Peyer's patch (tissue), 4 donors: Measurements from ENCODE around the gene OR4F15. TPM values are rescaled to one million over a fixed set of nuclear protein-coding genes. Genes with fewer than 3 reads are reported as not detected.
"Not testable (repeated sequence)": the region's sequence is repeated elsewhere in the genome, so short reads cannot be mapped to it uniquely, and the experiment has no call there.

Experiments used
- DNase-seq, 3 donors: peaks; one replicate each; pipeline ENCODE4 v3.0.0-alpha.2; 2017 to 2019
- H3K27ac ChIP-seq, 4 donors: fragments of 200-600 bp; sonication (generic); one replicate each; pipeline ENCODE4 v1.5.1; 2016 to 2019
- H3K27me3 ChIP-seq, 2 donors: fragments of 200-600 bp; sonication (generic); one replicate each; pipeline ENCODE4 v1.5.1; 2019
- H3K36me3 ChIP-seq, 3 donors: fragments of 200-600 bp; sonication (generic); one replicate each; pipeline ENCODE4 v1.5.1; 2016 to 2019
- H3K4me1 ChIP-seq, 4 donors: fragments of 200-600 bp; sonication (generic); one replicate each; pipeline ENCODE4 v1.5.1; 2016 to 2019
- H3K4me3 ChIP-seq, 4 donors: fragments of 200-600 bp; sonication (generic); 1 replicate in 3 of 4; 2 replicates in 1 of 4; pipeline ENCODE4 v1.5.1; 2016 to 2019; ENCODE audit warnings: mild to moderate bottlenecking in 1 of 4
- H3K9me3 ChIP-seq, 4 donors: fragments of 200-600 bp; sonication (generic); one replicate each; pipeline ENCODE4 v1.5.1; 2016 to 2019; ENCODE audit warnings: mild to moderate bottlenecking in 1 of 4
- POLR2A ChIP-seq, 2 donors: fragments of 450-650 bp; IDR thresholded peaks; one replicate each; pipeline ENCODE4 v1.5.1; 2017; ENCODE audit warnings: antibody characterized with exemption in 2 of 2, mild to moderate bottlenecking in 2 of 2, moderate library complexity in 2 of 2
- total RNA-seq, 4 donors: library from RNA; depleted of rRNA; stranded (reverse); fragments of >200 nt; gene quantifications; one replicate each; pipeline ENCODE4 v1.1.0, GENCODE V29; 2016
- TF ChIP-seq, protein P1 (sequence below), 6 experiments: fragments of 450-650 bp in 4 of 6; fragments of 200-600 bp in 2 of 6; sonication (generic) in 1 of 6; IDR thresholded peaks; one replicate each; pipeline ENCODE4 v1.5.1; 2017 to 2019; ENCODE audit warnings: antibody characterized with exemption in 6 of 6, mild to moderate bottlenecking in 3 of 6, moderate library complexity in 1 of 6

Gene OR4F15
- total RNA-seq, 4 donors from 2014 or later, result not detected

GRCh38 chr15:101773496-101774100 is 38.4 kb upstream of the OR4F15 start:
- no peaks in the 10 kb centered on the region for H3K36me3 ChIP-seq
- peak in 1 of 3 donors; percentile 53 for DNase-seq
- no peaks in the 10 kb centered on the region for H3K4me1 ChIP-seq
- no peaks in the 10 kb centered on the region for H3K9me3 ChIP-seq
- TF ChIP-seq, protein P1, sequence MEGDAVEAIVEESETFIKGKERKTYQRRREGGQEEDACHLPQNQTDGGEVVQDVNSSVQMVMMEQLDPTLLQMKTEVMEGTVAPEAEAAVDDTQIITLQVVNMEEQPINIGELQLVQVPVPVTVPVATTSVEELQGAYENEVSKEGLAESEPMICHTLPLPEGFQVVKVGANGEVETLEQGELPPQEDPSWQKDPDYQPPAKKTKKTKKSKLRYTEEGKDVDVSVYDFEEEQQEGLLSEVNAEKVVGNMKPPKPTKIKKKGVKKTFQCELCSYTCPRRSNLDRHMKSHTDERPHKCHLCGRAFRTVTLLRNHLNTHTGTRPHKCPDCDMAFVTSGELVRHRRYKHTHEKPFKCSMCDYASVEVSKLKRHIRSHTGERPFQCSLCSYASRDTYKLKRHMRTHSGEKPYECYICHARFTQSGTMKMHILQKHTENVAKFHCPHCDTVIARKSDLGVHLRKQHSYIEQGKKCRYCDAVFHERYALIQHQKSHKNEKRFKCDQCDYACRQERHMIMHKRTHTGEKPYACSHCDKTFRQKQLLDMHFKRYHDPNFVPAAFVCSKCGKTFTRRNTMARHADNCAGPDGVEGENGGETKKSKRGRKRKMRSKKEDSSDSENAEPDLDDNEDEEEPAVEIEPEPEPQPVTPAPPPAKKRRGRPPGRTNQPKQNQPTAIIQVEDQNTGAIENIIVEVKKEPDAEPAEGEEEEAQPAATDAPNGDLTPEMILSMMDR (IDR thresholded peaks at IDR 0.05), result peak in 2 of 6 experiments; percentile 25 to 34
- TF ChIP-seq POLR2A (IDR thresholded peaks at IDR 0.05), result no peak
- H3K4me3 ChIP-seq, result no peak overlapping the region
- H3K27me3 ChIP-seq, result no peaks in the 10 kb centered on the region
- no peak overlapping the region for H3K27ac ChIP-seq

- Histone ChIP-seq H3K4me3 (no peak overlapping the region), H3K9me3 (no peaks in the 10 kb centered on the region), H3K27ac (no peak overlapping the region), H3K4me1 (no peaks in the 10 kb centered on the region), H3K27me3 (no peaks in the 10 kb centered on the region), H3K36me3 (no peaks in the 10 kb centered on the region)
- TF ChIP-seq, protein P1 (IDR thresholded peaks at IDR 0.05), result no peak
- TF ChIP-seq POLR2A (IDR thresholded peaks at IDR 0.05), result no peak
- no peak for DNase-seq
Observed at GRCh38 chr15:101775136-101775535, 36.9 kb upstream of the OR4F15 start.

DNA sequence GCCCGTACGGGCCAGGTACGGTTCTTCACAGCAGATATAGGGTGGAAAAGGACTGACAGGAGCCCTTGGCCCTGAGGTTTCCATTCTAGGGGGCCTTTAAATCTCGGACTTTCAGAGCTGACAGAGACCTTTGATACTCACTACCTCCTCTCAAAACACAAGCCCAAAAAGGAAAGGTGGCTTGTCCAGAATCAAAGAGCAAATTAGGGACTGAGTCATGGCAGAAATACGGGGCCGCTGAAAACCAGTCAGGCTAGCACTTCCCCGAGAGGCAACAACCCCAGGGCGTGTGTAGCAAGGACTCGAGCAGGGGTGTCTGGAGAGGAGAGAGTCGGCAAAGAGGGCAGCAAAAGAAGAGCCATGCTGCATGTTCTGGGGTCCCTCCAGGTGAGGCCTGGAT is 33.4 kb upstream of the OR4F15 start:
- not testable (repeated sequence) for DNase-seq, H3K27ac ChIP-seq, H3K36me3 ChIP-seq, H3K4me3 ChIP-seq, H3K4me1 ChIP-seq, H3K27me3 ChIP-seq, H3K9me3 ChIP-seq

GRCh38 chr15:101780225-101780624 is 31.8 kb upstream of the OR4F15 start:
- H3K9me3 ChIP-seq, H3K4me3 ChIP-seq, DNase-seq: not testable (repeated sequence)

DNA sequence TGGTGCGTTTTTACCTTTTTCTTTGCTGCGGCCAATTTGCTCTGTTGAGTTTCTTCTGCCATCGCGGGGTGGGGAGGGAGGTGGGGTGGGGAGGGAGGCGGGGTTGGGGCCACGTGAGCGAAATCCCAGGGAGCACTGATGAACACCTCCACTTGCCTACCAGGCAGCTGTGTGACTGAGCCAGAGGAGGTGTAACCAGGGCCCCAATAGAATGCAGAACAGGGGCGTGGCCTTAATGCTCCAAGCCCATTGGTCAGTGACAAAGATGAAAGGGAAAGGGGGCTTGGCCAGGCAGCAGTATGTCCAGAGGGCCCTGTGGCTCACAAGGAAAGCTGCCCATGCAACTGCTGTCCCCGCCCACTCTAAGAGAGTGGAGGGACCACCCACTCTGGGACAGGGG is 30.1 kb upstream of the OR4F15 start:
- H3K36me3 ChIP-seq, result no peaks in the 10 kb centered on the region
- no peaks in the 10 kb centered on the region for H3K9me3 ChIP-seq
- H3K27me3 ChIP-seq, result no peaks in the 10 kb centered on the region
- no peaks in the 10 kb centered on the region for H3K4me1 ChIP-seq
- H3K4me3 ChIP-seq, result no peak overlapping the region
- H3K27ac ChIP-seq, result no peak overlapping the region
- TF ChIP-seq POLR2A (IDR thresholded peaks at IDR 0.05), result no peak
- TF ChIP-seq, protein P1 (IDR thresholded peaks at IDR 0.05), result no peak
- no peak for DNase-seq

More at GRCh38 chr15:101780225-101780624, 31.8 kb upstream of the OR4F15 start:
- H3K27ac ChIP-seq, H3K27me3 ChIP-seq, H3K4me1 ChIP-seq, H3K36me3 ChIP-seq: not testable (repeated sequence)

DNA sequence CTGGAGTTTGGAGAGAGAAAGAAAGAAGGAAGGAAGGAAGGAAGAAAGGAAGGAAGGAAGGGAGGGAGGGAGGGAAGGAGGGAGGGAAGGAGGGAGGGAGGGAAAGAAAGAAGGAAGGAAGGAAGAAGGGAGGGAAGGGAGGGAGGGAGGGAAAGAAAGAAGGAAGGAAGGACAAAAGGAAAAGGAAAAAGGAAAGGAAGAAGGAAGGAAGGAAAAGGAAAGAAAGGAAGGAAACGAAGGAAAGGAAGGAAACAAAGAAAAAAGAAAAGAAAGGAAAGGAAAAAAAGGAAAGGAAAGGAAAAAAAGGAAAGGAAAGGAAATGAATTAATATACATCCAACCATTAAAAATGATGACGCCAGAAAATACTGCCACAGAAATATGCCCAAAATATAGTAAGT is 27.4 kb upstream of the OR4F15 start:
- Histone ChIP-seq H3K27me3 (no peaks in the 10 kb centered on the region), H3K36me3 (no peaks in the 10 kb centered on the region), H3K4me3 (no peak overlapping the region), H3K27ac (no peak overlapping the region), H3K9me3 (no peaks in the 10 kb centered on the region), H3K4me1 (no peaks in the 10 kb centered on the region)
- DNase-seq, result no peak
- TF ChIP-seq POLR2A (IDR thresholded peaks at IDR 0.05), result no peak
- TF ChIP-seq, protein P1 (IDR thresholded peaks at IDR 0.05), result no peak

DNA sequence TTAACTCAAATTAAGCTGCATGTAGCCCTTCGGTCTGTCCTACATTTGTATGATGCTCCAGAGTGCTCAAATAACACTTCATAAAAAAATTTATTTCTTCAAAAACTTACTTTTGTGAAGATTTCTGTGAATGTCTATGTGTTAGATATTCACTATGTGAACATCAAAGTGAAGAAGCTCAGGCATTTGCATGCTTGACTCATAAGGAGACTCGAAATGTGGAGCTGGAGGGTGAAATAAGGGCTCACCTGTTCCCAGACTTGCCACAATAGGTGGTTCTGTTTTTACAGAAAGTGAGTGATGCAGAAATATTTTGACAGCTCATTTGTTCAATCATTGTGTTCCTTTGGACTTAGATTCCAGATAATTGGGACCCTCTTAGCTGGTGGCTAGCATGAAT is 25.6 kb upstream of the OR4F15 start:
- H3K36me3 ChIP-seq, H3K27me3 ChIP-seq, H3K4me3 ChIP-seq, H3K9me3 ChIP-seq, DNase-seq, H3K27ac ChIP-seq, H3K4me1 ChIP-seq: not testable (repeated sequence)

DNA sequence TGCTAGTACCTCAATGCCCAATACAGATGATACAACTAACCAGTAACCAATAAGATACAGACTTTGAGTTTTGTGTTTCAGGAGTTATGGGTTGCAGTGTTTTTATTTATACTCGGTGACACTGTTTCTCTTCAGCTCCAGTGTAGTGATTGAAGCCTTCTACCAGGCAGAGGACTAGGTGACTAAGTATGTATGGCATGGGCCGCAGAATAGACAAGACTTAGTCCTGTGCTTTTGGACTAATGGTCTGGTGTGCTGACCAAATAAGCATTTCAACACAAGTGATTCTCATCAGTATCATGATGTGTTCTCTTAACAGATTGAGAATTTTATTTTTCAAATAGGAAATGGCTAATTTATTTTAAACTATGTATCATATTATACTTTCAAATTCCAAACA is 24.0 kb upstream of the OR4F15 start:
- H3K4me1 ChIP-seq, DNase-seq, H3K36me3 ChIP-seq, H3K4me3 ChIP-seq, H3K9me3 ChIP-seq, H3K27ac ChIP-seq, H3K27me3 ChIP-seq: not testable (repeated sequence)

- H3K9me3 ChIP-seq, H3K27me3 ChIP-seq, H3K36me3 ChIP-seq, H3K4me1 ChIP-seq, H3K4me3 ChIP-seq, DNase-seq, H3K27ac ChIP-seq: not testable (repeated sequence)
Observed at GRCh38 chr15:101788503-101789269, 23.3 kb upstream of the OR4F15 start.

GRCh38 chr15:101790748-101791147 is 21.3 kb upstream of the OR4F15 start:
- H3K27me3 ChIP-seq, H3K9me3 ChIP-seq, H3K4me1 ChIP-seq, DNase-seq, H3K36me3 ChIP-seq, H3K27ac ChIP-seq, H3K4me3 ChIP-seq: not testable (repeated sequence)

DNA sequence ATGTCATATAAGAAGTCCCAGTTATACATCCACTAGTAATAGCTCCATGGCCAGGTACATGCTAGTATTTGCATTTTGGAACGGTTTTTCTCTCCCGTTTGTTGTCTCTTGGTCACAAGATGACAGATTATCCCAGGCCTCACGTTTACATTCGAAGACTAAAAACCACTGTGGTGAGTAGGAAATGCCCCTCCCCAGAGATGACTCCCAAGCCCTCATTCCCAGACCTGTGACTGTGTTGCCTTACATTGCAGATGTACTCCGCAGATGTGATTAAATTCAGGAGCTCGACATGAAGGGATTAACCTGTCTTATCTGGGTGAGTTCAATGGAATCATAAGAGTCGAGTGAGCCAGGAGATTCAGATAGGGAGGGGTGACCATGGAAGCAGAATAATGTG is 18.0 kb upstream of the OR4F15 start:
- H3K4me3 ChIP-seq, H3K4me1 ChIP-seq, H3K27me3 ChIP-seq, H3K9me3 ChIP-seq, H3K27ac ChIP-seq, H3K36me3 ChIP-seq, DNase-seq: not testable (repeated sequence)
